ENCODE data around the gene IFIT5.
"Not testable (repeated sequence)": the region's sequence is repeated elsewhere in the genome, so short reads cannot be mapped to it uniquely, and the experiment has no call there.

The IFIT5 gene

DNA sequence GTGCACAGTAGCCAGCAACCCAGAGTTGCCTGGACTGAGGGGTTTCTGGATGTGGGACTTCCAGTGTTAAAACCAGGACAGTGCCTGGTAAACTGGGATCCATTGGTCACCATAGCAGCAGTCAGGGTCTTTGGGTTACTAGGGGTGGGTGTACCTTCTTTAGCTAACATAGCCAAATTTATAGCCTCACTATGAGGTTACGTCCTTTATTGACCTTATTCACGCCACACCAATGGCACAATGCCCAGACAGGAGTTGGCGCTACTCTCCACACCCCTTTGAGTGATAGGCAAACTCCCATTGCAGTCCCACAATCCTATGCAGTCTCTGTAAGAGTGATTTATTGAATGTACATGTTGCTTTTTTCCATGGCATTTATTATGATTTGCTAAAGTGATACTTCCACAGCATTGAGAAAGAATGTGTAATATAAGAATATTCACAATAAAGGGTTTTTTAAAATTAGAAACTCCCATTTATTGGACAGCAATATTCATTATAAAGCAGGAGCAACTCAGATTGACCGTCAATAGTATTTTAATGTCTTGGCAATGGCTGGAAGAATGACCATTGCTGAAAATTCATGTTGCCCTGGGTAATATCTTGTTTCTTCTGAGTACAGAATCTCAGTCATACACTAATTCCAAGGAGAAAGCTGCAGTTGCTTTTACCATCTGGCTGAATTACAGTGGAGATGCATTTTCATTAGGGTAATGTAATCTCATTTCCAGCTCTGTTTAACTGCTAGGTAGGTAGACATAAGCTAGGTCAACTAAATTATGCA is 26.1 kb downstream of the IFIT5 start:
- DNase-seq = no peak

DNA sequence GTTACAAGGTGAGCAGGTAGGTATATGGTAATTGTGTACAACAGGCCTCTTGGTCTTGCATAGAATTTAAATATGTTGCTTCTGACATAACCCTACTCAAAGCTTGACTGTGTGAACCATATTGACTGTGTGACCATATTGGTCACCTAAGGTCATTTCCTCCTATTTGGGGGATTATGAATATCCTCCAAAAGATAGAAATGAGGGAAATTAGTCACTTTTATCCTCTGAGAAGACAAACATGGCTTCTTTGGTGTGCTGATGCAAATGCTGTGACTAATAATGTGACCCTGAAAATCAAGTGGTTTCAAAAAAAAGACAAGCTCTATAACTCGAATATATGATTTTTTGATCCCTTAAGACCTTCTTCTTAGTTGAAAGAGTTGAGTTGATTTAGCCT is 27.9 kb downstream of the IFIT5 start:
- DNase-seq = no peak

DNA sequence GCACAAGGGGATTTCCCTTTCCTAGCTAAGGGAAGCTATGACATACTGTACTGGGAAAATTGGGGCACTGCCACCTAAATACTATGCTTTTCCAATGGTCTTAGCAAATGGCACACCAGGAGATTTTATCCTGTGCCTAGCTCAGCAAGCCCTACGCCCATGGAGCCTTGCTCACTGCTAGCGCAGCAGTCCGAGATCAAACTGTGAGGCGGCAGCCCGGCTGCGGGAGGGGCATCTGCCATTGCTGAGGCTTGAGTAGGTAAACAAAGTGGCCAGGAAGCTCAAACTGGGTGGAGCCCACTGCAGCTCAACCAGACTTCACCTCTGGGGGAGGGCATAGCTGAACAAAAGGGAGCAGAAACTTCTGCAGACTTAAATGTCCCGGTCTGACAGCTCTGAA is 30.5 kb downstream of the IFIT5 start:
- not testable (repeated sequence) for DNase-seq

DNA sequence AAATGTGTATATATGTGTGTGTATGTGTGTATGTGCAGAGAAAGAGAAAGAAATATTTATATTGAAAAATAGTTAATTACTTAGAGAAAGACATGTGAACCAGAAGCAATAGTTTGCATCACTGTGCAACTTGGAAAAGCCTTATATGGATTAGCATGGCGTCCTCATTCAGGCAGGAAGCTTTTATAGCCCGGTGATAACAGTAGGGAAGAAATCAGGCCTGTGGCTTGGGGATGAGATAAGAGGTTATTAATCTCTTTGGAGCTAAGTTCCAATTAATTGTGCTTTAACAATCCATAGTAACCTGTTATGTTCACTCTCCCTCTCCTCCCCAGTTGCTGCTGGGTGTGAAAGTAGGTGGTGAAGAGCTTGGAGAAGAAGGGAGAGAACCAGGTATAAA is 36.5 kb downstream of the IFIT5 start:
- no peak for DNase-seq

DNA sequence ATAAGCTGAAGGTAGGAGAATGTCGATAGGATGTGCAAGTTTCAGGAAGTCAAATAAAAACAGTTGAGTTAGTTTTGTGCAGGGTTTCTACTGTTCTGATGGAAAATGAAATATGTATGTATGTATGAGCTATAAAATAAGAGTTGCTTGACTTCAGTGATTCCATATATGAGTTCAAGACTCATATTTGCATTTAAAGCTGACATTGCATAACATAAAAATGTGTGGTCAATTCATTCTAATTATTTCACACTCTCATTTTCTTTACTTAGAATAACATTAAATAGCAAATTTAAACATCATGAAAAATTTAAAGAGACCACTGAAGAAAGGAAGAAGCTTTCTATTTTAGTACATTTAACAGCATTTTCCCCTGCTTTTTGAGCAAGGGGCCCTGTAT is 37.8 kb downstream of the IFIT5 start:
- DNase-seq = no peak

DNA sequence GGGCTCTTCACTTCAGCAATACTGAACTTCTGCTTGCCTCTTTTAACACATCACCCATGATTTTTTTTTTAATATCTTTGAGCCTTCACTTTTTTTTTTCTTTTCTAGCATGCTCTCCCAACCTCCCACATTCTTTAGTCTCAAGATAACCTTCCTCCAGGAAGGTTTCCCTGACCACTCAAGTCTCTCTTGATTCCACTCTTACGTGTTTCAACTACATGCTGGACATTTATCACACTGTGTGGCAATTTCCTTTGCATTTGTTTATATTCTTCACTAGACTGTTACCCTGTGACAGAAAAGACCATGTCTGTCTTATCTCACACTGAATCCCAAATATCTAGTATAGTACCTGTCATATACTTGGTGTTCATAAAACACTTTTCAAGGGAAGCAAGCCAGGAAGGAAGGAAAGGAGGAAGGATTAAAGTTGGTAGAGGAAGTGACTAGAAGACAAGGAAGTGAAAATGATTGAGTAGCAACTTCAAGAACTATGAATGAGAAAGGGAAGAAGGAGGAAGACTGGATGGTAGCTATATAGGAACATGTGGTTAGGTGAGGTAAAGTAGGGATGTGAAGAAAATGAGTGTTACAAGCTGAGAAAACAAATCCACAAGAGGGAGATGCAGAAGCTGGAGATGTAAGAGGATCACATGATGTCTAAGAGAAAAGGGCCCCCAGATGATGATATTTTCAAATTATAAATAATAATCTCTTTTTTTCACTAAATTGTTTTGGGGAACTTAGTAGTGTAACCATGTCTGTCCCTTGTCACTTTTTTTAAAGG is 40.4 kb downstream of the IFIT5 start:
- DNase-seq = no peak

DNA sequence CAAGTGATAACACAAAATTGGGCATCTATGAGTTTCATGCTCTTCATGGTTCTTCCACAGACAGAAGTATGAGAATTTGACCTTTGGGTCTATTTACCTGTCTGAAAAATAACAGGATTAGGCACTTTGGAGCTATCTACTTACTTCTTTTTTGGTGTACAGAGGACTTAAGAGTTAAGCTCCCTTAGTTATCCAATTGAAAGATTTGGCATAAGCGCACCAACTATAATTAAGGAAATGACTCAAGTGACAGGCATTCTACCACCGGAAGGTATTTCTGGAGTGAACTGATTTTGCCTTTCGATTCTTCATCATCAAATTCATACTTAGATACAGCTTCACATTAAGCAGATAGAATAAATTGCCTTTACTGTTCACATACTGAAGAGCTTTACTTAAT is 43.9 kb downstream of the IFIT5 start:
- no peak for DNase-seq

DNA sequence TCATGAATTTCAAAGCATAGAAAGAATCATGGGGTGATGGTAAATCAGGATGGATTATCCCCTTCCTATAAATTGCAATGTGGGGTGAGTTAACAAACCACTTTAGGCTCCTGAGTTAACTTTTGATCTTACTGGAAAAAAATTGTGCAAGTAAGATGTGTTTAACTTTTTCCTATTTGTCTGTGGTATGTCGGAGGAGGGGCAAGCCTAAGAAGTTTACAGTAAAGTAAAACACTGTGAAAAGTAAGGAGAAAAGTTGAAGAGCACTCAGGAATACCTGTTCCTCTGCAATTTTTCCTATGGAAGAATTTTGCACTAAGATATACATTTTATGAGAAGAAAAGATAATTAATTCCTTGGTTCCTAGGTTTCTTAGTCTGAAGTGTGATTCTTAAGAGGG is 44.4 kb downstream of the IFIT5 start:
- no peak for DNase-seq

DNA sequence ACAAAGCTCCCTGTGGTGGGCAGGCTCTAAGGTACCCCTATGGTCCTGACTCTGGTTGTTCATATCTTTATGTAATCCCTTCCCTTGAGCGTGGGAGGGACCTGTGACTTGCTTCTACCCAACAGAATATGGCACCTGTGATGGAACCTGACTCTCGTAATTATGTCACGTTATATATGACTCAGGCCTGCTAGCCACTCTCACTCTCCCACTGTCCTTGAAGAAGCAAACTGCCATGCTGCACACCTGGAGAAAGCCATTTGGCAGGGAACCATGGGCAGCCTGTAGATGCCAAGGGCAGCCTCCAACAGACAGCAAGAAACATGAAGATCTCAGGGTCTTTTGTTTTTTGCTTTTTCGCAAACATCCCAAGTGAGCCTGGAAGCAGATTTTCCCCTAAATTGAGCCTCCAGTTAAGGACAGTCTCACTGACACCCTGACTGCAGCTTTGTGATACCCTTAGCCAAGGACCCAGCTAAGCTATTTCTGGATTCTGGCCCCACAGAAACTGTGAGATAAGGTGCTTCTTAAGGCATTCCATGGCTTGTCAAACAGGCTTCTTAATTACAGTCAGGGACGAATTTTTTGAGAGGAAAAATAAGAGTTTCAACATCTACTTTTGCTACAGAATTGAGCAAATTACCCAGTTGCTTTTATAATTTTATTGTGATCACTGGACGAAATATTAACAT is 49.6 kb downstream of the IFIT5 start:
- DNase-seq = no peak

DNA sequence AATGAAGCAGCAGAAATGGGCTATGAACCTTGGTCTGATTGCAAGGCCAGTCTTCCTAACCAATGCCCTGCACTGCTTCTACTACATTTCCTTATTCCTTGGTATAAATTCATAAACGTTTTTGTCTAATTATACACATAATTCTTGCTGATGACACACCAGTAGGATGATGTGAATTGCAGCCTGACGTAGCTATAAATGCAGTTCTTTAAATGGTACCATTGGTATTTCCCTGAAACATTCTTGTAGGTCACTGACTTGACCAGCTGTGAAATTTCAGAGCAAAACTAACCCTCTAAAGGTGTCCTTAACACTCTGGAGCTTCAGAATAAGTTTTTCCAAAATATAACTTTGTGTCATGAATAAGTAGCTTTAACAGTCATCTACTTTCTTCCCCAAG is 50.8 kb downstream of the IFIT5 start:
- DNase-seq = no peak

DNA sequence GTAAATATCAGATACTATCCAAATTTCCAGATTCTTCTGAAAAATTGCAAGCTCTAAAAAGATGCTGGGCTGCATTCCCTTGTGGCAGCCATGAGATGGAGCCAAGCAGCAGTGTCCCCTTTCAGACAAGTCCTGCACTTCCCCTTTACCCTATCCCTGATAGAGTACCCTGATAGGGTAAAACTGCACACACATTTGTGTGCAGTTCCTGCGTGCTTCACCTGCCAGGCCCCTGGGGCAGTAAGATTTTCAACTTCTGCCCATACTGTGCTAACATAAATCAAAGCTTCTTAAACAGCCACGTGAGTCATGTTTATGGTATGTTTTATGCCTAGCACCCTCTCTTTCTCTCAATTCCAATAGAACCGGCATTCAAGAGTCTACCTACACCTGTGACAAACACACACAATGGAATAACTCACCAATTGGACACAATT is 52.2 kb downstream of the IFIT5 start:
- no peak for DNase-seq

DNA sequence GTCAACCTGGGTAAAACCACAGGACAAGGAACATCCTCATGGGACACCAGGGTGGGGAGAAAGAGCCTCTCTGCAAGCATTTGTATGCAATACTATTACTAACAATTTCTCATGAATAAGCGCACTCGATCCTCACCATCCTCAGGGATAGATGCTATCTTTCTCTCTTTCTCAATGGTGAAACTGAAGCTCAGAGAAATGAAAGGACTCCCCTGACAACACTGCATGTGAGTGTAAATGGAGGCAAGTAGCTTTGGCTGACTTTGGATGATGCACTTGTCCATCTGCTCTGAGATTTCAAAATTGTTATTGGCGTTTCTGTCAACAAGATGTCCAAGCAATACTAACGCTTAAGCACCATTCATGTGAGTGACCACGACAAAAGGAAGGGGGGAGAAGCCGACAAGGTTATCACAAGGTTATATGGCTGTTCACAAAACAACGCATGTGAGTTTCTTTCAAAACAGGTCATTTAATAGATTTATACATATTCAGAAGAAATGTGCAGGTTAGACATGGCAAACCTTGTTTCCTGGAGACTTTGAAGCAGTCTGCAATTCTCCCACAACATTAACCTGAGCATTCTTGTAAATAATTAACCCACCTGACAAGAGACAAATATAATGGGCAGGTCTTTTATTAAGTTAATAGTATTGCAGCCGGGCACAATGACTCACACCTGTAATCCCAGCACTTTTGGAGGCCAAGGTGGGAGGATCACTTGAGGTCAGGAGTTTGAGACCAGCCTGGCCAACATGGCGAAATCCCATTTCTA is 54.0 kb downstream of the IFIT5 start:
- no peak for DNase-seq

DNA sequence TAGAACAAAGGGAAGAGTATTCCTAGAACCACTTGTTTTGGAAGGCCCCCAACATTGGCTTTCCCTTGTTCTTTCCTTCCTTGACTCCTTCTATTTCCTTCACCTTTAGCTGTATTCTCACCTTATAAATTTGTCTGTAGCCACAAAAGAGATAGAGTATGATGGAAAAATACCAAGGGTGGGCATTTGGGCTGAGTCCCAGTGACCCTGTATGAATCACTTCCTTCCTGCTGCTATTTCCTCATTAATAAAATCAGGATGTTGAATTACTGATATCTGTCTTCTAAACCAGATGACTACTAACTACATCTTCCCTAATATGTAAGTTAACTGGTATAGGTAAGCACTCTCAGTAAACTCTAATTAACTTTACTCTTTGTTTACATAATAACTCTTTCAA is 55.1 kb downstream of the IFIT5 start:
- no peak for DNase-seq

Measured in KG1 (cell line).